CD14-positive monocyte (primary cell): ENCODE data around the gene TDRD9. TPM values are rescaled to one million over a fixed set of nuclear protein-coding genes. Genes with fewer than 3 reads are reported as not detected.
"Not testable (repeated sequence)": the region's sequence is repeated elsewhere in the genome, so short reads cannot be mapped to it uniquely, and the experiment has no call there.

Experiments
- DNase-seq, 3 donors: peaks; one replicate each; pipeline ENCODE4 v3.0.0-alpha.2; 2011 to 2022
- H2AFZ ChIP-seq: 2 replicates; pipeline ENCODE4 v1.6.0; 2012; ENCODE audit warnings: mild to moderate bottlenecking, low read depth, low read length, inconsistent platforms; ENCODE audit not compliant: insufficient read depth, poor library complexity, severe bottlenecking
- H3K27ac ChIP-seq, 2 donors: 1 replicate in 1 of 2; 2 replicates in 1 of 2; pipeline ENCODE4 v1.5.1; 2012 to 2013; ENCODE audit warnings: low read length in 2 of 2, control low read depth in 1 of 2, inconsistent platforms in 1 of 2, low read depth in 1 of 2, mild to moderate bottlenecking in 1 of 2
- H3K27me3 ChIP-seq, 2 donors: one replicate each; pipeline versions ENCODE4 v1.6.0 to v1.6.1; 2011 to 2013; ENCODE audit warnings: low read length in 2 of 2; ENCODE audit not compliant: control insufficient read depth in 2 of 2, insufficient read depth in 2 of 2
- H3K36me3 ChIP-seq, 2 donors: replicated peaks in 1 of 2; 1 replicate in 1 of 2; 2 replicates in 1 of 2; pipeline versions ENCODE4 v1.5.1 to v1.6.1; 2012 to 2013; ENCODE audit warnings: low read length in 2 of 2, control low read depth in 1 of 2, inconsistent platforms in 1 of 2, mild to moderate bottlenecking in 1 of 2; ENCODE audit not compliant: insufficient read depth in 2 of 2, control insufficient read depth in 1 of 2
- H3K4me1 ChIP-seq, 2 donors: 1 replicate in 1 of 2; 2 replicates in 1 of 2; pipeline versions ENCODE4 v1.5.1 to v1.6.1; 2012 to 2013; ENCODE audit warnings: low read length in 2 of 2, control low read depth in 1 of 2, inconsistent platforms in 1 of 2, mild to moderate bottlenecking in 1 of 2, moderate library complexity in 1 of 2; ENCODE audit not compliant: insufficient read depth in 2 of 2, control insufficient read depth in 1 of 2
- H3K4me2 ChIP-seq: replicated peaks from 2 replicates; pipeline ENCODE3; 2012; ENCODE audit warnings: low read length, moderate library complexity, mild to moderate bottlenecking; ENCODE audit not compliant: poor library complexity, severe bottlenecking; ENCODE audit errors: extremely low read depth
- H3K4me3 ChIP-seq, 3 experiments: fragments of 200-600 bp in 1 of 3; sonication (generic) in 1 of 3; replicated peaks in 1 of 3; 1 replicate in 2 of 3; 2 replicates in 1 of 3; pipeline ENCODE4 v1.5.1; 2011 to 2013; ENCODE audit warnings: low read length in 3 of 3, mild to moderate bottlenecking in 3 of 3, control low read depth in 2 of 3, low read depth in 2 of 3, inconsistent platforms in 1 of 3, moderate library complexity in 1 of 3
- H3K79me2 ChIP-seq: 2 replicates; pipeline ENCODE4 v1.6.0; 2012; ENCODE audit warnings: mild to moderate bottlenecking, control low read depth, inconsistent platforms, low read length, moderate library complexity; ENCODE audit not compliant: insufficient read depth
- H3K9ac ChIP-seq: 2 replicates; pipeline ENCODE4 v1.6.0; 2017; ENCODE audit warnings: low read length, mild to moderate bottlenecking; ENCODE audit not compliant: insufficient read depth, poor library complexity, severe bottlenecking
- H3K9me3 ChIP-seq, 2 donors: replicated peaks in 1 of 2; 1 replicate in 1 of 2; 2 replicates in 1 of 2; pipeline versions ENCODE4 v1.5.1 to v1.6.1; 2012 to 2013; ENCODE audit warnings: low read length in 2 of 2, control low read depth in 1 of 2; ENCODE audit not compliant: control insufficient read depth in 1 of 2, insufficient read depth in 1 of 2
- H4K20me1 ChIP-seq: 2 replicates; pipeline ENCODE4 v1.6.0; 2012; ENCODE audit warnings: mild to moderate bottlenecking, low read length, control low read depth, moderate library complexity; ENCODE audit not compliant: insufficient read depth
- H3K27ac Mint-ChIP-seq, 7 donors: one replicate each; pipeline ENCODE4 v1.8.0; 2020; ENCODE audit warnings: mild to moderate bottlenecking in 7 of 7, mixed read lengths in 7 of 7, moderate library complexity in 6 of 7, inconsistent platforms in 2 of 7
- H3K27me3 Mint-ChIP-seq, 3 donors: one replicate each; pipeline ENCODE4 v1.8.0; 2021 to 2022; ENCODE audit warnings: low read depth in 3 of 3, mild to moderate bottlenecking in 3 of 3, mixed read lengths in 3 of 3, moderate library complexity in 3 of 3, inconsistent platforms in 1 of 3
- H3K36me3 Mint-ChIP-seq, 2 donors: one replicate each; pipeline ENCODE4 v1.8.0; 2020; ENCODE audit warnings: mixed read lengths in 2 of 2, inconsistent platforms in 1 of 2, mild to moderate bottlenecking in 1 of 2
- H3K4me1 Mint-ChIP-seq: one replicate; pipeline ENCODE4 v1.8.0; 2020; ENCODE audit warnings: mild to moderate bottlenecking, mixed read lengths
- H3K4me3 Mint-ChIP-seq, 2 donors: one replicate each; pipeline ENCODE4 v1.8.0; 2020; ENCODE audit warnings: mild to moderate bottlenecking in 2 of 2, mixed read lengths in 2 of 2, moderate library complexity in 1 of 2
- H3K9me3 Mint-ChIP-seq, 7 donors: one replicate each; pipeline ENCODE4 v1.8.0; 2020 to 2022; ENCODE audit warnings: mixed read lengths in 7 of 7, mild to moderate bottlenecking in 6 of 7, moderate library complexity in 6 of 7, inconsistent platforms in 2 of 7
- CTCF ChIP-seq: fragments of 200-600 bp; IDR thresholded peaks from one replicate; pipeline ENCODE4 v1.8.0; 2022; ENCODE audit warnings: antibody characterized with exemption, mild to moderate bottlenecking
- WGBS: methylation state at CpG from one replicate; pipeline ENCODE4 v1.1.5; 2013; ENCODE audit warnings: missing lambda C conversion rate; ENCODE audit not compliant: insufficient coverage; 5-methylcytosine and 5-hydroxymethylcytosine counted together
- intact Hi-C, 2 donors: fragments of 100-400 bp; cut with micrococcal nuclease; formaldehyde crosslinking; loops; one replicate each; pipeline versions ENCODE4 v1.15.0 to v1.15.1; 2023
- polyA plus RNA-seq, 3 donors: library from polyadenylated mRNA; depleted of rRNA in 1 of 3; unstranded in 2 of 3; stranded (reverse) in 1 of 3; fragments of 300-500 nt in 2 of 3; fragments of >200 nt in 1 of 3; fragmentation: Illumina TruSeq in 2 of 3; gene quantifications; 1 replicate in 2 of 3; 2 replicates in 1 of 3; pipeline ENCODE4 v1.2.3, GENCODE V29; 2012 to 2021

TDRD9 gene
- polyA plus RNA-seq, 3 donors = 7.6 to 12.1 (median 11.8) TPM

DNA sequence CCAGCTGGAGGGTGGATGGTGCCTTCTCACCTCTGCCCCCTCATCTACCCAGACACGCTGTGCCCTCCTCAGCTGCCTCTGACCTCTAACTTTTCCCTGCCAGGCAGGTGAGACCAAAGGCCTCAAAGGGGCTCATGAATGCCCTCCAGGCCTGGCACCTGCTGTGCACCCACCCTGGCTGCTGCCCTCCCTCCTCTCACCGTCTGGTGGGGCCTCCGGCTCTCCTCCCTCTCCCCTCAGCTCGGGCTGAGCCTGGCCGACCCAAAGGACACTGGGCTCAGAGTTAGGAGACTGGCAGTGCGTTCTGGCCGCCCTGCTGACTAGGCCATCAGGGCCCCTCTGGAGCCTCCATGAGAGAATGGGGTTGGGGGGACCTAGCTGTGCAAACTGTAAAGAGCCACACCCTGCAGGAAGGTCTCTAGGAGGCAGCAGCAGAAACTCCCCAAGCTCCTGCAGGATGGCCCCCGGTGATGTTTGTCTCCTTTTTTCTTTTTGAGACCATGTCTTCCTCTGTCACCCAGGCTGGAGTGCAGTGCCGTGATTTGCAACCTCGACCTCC lies 40.6 kb upstream of the TDRD9 start:
- no peaks in the 10 kb centered on the region for H3K4me1 Mint-ChIP-seq
- H3K36me3 Mint-ChIP-seq = no peaks in the 10 kb centered on the region
- Histone ChIP-seq H3K4me1 (no peaks in the 10 kb centered on the region), H3K9me3 (no peaks in the 10 kb centered on the region), H3K27me3 (no peaks in the 10 kb centered on the region), H2AFZ (no peak overlapping the region), H3K4me3 (no peak overlapping the region), H4K20me1 (no peaks in the 10 kb centered on the region), H3K36me3 (no peaks in the 10 kb centered on the region), H3K79me2 (no peaks in the 10 kb centered on the region), H3K4me2 (no peak overlapping the region), H3K9ac (no peak overlapping the region), H3K27ac (no peak overlapping the region)
- no peak overlapping the region for H3K27ac Mint-ChIP-seq
- H3K9me3 Mint-ChIP-seq = no peaks in the 10 kb centered on the region
- DNase-seq = no peak
- no peak for TF ChIP-seq CTCF
- WGBS = 89% methylated on average over 6 of the region's 10 CpGs
- H3K4me3 Mint-ChIP-seq = no peak overlapping the region
- peaks cover 3 to 4% (median 3%) of the 10 kb centered on the region in 3 donors for H3K27me3 Mint-ChIP-seq
- intact Hi-C loops = no loop called here

- DNase-seq, H3K36me3 ChIP-seq, H3K9ac ChIP-seq, H3K79me2 ChIP-seq, H3K9me3 Mint-ChIP-seq, H2AFZ ChIP-seq, H3K4me2 ChIP-seq, H3K27me3 ChIP-seq, H3K27ac Mint-ChIP-seq, intact Hi-C loops, H3K4me3 ChIP-seq, H3K9me3 ChIP-seq, H3K4me1 ChIP-seq, H3K27ac ChIP-seq, H3K4me3 Mint-ChIP-seq, H3K4me1 Mint-ChIP-seq, H4K20me1 ChIP-seq, H3K36me3 Mint-ChIP-seq, H3K27me3 Mint-ChIP-seq: not testable (repeated sequence)
- 98% methylated on average over 4 of the region's 8 CpGs for WGBS
Observed at GRCh38 chr14:103889002-103889312, 39.3 kb upstream of the TDRD9 start.
